T-helper 1 cell (primary cell): Measurements from ENCODE around the gene UPB1.
"Not testable (repeated sequence)": the region's sequence is repeated elsewhere in the genome, so short reads cannot be mapped to it uniquely, and the experiment has no call there.

Experiments
- DNase-seq, 5 donors: peaks; one replicate each; pipeline ENCODE4 v3.0.0-alpha.2; 2012 to 2020

Gene UPB1

DNA sequence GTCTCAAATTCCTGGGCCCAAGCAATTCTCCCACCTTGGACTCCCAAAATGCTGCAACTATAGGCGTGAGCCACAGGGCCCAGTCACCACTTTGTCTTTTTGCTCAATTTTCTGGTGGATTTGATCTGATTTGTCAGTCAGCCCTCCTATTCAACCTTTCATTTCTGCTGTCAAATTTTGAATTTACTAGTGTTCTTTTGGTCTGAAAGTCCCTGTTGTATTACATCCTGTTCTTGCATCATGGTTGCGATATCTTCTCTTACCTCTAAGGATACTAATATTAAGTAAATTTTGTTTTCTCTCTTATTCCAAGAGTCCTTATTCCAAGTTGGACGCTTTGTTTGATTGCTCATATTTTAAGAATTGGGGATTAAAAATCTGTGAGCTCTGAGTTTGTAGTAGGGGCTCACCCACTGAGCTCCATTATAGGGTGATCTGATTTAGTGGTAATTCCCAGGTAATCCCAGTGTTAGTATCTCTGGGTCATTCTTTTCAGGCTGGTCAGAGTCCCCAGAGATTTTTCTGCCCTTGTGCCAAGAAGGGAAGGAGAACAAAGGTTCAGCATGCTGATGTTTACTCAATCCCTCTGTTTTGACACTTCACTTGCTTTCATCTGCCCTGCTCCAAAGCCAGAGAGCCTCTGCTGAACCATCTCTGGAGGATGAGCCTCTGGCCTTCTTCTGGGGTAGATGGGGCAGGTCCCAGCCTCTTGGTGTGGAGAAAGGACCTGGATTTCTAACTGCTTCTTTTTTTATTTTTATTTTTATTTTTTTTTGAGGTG lies 10.0 kb downstream of the UPB1 start:
- DNase-seq, result no peak

DNA sequence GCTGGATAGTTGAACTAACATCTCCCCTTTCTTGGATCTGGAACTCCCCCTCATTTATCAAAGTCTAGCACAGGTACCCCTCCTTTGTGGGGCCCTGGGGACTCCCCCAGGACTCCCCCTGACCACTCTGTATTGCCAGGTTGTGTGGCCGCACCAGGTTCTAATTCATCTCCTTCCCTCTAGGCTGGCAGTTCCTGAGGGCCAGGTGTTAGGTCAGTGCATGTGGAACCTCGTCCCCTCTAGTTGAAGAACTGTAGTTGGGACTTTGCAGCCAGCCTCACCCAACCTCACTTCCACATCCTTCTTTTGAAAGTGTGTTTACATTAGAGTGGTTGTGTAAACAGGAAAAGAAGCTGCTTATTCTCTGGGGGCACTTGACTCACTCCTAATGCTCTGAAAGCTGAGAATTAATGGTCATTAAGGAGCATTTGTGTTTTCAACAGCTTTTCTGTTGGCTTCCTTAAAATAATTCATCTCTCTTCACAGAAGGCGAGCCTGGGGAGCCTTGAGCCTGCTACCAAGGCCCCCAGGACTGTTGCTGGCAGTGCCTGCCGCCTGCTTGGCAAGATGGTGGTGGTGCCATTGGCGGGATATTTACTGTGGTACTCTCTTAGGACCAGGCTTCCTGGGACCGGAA lies 11.8 kb downstream of the UPB1 start:
- DNase-seq, result no peak

DNA sequence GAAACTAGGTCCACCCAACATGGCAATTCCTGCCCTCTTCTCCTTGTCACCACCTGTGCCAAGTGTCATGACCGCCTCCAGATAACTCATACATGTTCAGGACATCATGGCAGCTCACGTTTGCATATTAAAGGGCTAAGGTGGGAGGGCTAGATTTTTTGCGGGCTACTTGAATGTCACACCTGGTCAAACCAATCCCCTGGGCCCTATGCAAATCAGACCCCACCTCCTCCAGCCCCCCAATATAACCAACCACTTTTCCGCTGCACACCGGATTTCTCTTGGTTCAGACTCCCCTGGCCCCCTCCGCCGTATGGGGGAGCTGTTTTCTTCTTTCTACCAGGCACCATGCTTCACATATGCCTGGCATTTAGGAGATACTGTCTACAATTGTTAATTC lies 12.6 kb downstream of the UPB1 start:
- DNase-seq, result no peak

DNA sequence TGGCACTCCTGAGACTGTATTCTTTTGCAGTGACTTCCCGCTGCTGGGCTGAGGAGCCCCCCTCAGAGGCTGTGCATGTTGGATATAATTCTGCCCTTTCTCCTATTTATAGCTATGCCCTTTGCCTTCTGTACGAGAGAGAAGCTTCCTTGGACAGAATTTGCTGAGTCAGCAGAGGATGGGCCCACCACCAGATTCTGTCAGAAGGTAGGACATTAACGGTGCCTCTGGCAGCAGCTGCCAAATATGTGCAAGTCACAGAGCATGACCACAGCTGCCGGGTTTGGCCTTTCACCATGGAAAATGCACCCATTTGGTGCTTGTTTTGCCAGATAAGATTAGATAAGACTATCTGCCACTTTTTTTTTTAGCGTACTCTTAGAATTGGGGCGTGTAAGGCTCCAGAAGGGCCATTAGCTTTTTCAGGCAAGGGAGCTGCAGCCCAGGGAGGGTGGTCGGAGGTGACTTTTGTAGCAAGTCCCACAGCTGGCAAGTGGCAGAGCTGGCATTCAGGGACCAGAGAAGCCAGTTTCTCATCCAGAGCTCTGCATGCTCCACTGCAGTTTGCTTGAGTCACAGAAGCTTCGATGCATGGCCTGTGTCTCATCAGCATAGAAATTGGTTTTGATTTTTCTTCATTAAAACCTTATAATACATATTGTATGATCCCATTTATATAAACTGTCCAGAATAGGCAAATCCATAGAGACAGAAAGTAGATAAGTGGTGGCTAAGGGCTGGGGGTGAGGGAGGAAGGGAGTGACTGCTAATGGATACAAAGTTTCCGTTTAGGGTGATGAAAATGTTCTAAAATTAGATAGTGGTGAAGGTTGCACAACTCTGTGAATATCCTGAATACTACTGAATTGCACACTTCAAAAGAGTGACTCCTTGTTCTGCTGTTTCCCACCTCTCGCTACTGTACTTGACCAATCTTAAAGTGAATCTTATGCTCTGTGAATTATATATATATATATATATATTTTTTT lies 15.8 kb downstream of the UPB1 start:
- DNase-seq, result peak in 1 of 5 donors; percentile 22

DNA sequence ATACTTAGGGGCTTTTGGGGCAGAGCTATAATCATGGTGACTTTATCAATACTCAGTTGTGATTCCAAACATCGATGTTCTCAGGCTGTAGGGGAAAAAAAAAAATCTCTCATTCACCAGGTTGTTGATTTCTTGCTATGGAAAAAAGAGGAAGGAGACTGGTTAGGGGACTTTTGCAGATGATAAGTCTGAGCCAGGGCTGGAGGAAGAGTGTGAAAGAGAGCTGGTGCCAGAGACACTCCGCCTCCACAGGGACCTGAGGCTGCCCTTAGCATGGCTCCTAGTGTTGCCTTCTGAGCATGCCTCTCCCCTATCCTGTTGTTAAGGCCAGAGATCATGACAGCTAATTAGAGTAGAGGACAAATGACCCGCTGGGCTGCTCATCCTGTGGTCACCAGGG lies 16.9 kb downstream of the UPB1 start:
- no peak for DNase-seq

DNA sequence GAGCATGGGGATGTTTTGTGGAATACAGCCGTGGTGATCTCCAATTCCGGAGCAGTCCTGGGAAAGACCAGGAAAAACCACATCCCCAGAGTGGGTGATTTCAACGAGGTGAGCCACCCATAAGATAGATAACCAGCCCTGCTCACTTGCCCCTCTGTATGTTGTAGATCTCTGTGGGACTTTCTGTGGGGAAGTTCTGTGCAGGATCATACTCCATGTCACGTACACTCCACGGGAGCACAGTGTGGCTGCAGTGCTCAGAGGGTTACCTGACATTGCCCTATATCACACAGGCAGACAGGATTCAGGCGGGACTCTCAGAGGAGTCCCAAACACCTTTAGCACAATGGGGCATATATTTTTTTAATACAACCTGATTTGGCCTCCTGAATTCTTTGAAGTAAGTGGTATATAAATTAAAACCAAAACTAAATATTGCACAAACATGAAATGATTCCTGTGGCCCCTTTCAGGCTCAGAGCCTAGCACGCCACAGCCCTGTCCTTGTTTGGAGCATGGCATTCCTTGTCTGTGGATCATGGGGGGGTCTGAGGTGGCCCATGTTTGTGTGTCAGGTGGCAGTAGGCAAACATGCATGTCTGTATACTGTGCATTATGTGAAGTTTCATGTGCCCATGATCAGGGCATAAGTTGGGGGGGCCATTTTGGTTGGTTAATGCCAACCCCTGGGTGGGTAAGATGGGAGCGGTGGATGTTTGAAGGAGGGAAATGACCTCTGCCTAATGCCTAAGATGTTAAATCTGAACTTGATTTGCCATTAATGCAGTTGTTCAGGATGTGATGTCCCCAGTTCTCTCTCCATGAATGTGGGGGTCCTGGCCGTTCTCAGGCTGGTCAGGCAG lies 18.5 kb downstream of the UPB1 start:
- DNase-seq, result no peak

DNA sequence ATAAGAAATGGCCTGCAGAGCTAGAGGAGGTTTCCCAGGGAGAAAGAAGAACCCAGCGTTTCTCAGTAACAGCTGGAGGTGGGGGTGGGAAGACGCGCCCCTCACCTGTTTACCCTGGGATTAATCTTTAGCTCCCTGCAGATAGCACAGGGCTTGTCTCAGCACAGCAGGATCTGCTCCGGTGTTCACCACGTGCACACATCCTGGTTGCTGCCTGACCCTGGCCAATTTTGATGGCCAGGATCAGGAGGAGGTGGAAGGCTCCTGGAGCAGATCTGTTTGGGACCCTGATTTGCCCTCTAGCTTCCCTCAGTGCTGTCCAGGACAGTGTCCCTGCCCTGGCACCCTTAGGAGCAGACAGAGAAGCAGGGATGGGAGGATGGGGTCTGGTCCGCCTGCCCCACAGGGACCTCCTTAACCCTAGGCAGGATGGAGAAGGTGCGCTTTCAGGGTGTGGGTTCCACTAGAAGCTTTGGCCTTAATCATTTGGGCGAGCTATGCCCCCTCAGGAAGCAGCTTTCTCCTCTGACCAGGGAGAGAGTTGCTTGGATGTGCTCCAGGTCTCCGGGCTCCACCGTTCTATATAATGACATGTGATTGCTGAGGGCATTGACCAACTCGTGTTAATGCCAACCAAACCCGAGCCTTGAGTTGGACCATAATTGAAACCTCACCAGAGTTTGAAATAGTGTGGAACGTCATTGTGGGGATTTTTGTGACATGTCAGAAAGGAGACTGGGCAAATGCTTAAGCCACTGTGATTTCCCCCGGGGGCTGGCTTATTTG lies 19.3 kb downstream of the UPB1 start:
- no peak for DNase-seq

DNA sequence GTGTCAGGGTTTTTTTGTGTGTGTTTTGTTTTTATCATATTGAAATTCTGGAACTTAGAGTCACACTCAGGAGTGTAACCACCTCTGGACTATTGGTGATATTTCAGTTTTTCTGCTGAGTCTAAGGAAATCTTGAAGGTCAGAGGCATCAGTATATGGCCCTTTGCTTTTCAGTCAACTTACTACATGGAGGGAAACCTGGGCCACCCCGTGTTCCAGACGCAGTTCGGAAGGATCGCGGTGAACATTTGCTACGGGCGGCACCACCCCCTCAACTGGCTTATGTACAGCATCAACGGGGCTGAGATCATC lies 19.9 kb downstream of the UPB1 start:
- DNase-seq, result no peak

DNA sequence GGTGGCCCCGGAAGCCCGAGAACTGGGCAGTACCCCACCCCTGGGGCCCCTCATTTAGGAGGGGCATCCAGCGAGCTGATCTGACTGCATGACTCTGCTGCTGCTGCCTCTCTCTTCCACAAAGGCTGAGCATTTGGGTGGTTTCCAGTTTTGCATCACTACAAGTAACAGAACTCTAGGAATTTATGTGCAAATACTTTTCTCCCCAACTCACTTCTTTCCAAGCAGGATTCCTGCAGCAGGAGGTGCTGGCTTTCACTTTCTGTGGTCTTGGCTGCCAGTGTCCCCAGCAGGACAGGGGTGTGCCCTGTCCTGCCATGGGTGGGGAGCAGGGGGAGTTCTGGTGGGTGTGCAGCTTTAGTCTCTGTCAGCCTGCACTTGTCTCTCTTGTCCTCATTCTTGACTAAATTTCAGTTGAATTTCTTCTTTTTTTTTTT lies 21.2 kb downstream of the UPB1 start:
- DNase-seq, result no peak

DNA sequence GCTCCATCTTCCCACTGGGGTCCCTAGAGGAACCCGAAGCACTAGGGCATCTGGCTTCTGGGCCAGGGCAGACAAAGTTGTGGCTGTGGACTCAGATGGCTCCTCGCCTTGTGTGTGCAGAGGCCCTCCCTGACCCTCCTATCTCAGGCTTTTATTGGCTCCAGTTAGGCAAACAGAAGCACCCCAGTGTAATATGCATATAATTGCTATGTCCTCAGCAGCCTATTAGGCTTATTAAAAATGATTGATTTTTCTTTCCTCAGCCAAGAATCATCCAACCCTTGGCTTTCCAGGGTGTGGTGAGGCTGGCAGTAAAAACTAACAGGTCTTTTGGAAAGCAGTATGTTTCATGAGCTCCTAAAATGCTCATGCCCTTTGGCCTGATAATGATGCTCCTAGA lies 22.3 kb downstream of the UPB1 start:
- DNase-seq, result no peak

DNA sequence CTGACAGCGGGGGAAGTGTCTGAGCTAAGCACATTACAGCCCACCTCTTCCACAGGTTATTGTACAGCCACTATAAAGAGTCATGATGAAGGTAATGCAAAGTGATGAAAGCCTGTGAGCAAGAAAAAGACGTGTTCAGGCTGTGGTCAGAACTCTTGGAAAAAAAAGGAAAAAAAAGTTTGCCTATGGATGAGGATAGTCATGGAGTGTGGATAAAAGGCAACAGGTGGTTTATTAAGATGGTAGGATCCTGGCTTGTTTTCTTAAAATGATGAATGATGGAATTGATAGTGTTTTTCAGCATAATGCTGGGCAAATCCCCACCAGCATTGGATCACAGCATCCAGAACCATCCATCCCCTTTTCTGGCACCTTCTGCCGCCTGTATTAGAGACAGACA lies 23.1 kb downstream of the UPB1 start:
- no peak for DNase-seq

DNA sequence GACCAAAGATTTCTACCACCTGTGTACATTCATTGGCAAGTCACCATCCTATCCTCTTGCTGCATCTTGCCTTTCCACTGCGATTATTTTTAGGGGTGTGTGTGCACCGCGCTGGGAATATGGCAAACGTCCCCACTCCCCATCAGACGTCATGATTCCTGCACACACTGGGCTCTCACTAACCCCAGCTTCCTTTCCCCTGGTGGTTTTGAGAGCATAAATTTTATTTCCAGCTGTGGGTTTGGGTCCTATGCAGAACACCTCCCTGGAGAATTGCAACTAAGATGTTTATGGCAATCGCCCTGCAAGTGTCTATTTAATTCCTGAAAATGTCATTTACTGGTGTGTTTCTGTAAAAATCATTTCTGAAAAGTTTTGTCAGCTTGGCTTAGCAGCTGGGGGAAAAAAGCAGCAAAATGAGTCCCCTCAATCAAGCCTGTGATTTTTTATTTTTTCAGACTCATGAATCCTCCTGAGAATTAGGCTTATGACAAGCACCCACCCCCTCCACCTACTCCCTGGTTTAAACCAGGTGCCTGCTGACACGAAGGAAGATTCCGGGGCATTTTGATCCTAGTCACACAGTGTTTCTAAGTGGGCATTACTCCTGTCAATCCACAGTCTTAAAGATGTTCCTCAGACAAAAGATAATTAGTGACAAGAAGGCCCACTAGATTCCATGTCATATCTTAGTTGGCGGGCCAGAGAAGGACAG lies 23.8 kb downstream of the UPB1 start:
- DNase-seq, result no peak

DNA sequence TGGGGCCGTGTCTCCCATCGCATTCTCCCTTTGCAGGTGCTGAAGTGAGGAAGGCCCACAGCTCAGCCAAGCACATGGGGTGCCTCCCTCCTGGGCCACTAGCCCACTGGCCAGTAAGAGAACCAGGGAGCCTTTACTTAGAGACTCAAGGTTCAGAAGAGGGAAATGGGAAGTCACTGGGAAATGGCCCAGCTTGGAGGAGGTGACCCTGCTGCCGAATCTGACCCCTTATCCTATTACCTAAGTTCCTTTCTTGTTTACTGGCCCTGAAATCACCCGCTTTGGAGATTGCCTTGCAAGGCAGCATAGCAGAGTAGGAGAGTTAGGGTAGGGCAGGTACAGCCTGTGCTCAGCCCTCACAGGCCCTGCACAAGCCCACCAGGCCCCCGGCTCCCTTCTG lies 24.4 kb downstream of the UPB1 start:
- no peak for DNase-seq

DNA sequence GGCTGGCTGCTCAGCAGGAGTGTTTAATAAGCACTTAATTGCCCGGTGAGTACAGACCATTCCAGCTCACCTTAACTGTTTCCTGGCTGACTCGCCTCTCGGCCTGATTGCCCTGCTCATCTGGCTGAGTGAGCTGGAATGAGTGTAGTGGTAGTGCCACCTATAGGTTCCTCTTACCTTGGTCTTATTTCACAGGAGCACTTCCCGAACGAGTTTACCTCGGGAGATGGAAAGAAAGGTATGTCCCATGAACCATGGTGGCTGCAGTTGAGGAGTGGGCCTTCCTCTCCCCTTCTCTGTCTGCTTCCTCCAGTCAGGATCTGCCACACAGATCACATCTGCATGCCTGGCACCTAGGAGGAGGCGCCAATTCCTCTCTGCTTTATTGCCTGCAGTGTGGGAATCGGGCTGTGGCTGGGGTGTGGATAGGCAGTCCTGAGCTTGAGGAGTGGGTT lies 26.7 kb downstream of the UPB1 start:
- DNase-seq, result peak in 1 of 5 donors; percentile 63

DNA sequence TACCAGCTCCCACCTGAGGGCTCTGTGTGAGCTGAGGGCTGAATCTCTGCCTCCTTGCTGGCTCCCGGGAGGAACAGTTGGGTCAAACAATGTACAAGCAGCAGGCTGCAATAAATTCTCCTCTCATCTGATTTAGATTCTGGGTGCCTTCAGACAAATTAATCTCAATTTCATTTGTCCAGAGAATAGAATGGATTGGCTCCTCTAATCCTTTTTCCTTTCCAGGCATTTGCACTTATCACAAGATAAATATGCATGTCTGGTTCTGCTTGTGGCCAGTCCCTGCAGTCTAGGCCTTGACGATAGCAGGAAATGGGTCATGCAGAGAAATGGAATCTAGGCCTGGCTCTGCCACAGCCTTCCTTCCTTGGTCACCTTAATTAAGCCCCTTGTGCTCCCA lies 28.7 kb downstream of the UPB1 start:
- DNase-seq, result no peak

DNA sequence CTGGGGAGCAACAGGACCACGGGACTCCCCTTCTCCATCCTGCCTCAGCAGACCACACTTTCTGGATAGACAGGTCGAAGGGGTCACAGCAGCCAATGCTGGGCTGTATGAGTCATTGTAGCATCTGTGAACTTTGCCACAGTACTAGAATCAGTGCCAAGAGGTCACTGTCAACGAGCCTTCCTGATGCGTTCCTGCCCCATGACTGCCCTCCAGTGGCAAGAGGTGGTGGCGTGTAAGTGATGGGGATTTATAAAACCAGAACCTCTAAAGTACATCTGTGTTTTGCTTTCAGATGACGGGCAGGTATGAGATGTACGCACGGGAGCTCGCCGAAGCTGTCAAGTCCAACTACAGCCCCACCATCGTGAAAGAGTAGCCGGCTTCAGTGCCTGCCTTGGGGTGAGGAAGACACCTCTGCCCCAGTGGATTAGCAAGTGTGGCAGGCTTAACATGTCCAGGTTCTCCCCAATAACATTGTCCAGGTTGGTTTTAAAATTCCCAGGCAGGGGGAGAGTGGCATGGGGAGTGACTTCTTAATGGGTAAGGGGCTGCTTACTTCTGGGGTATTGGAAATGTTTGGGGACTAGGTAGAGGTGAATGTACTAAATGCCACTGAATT lies 30.4 kb downstream of the UPB1 start:
- peak; percentile 37 to 87 (median 52) for DNase-seq

DNA sequence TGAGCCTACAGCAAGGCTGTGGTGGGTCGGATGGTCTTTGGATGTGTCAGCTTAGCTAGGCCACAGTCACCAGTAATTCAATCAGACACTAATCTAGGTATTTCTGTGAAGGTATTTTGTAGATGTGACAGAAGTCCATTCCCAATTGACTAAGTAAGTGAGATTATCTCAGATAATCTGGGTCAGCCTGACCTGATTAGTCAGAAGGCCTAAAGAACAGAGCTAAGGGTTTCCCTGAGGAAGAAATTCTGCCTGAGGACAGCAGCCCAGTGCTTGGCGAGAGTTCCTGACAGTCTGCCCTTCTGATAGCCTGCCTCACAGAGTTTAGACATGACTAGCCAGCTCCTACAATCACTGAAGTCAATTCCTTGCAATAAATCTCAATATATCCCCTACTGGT lies 31.1 kb downstream of the UPB1 start:
- DNase-seq, result no peak

DNA sequence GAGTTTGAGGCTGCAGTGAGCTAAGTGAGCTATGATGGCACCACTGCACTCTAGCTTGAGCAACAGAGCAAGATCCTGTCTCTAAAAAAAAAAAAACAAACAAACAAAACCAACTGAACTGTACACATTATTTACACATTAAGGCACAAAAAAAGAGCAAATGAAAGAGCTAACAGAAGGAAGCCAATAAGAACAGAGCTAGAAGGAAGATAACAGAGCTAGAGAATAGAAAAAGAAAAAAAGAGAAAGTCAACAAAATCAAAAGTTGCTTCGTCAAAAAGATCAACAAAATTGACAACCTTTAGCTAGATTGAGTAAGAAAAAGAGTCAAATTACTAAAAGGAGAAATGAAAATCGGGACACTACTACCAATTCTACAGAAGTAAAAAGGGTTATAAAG lies 34.8 kb downstream of the UPB1 start:
- no peak for DNase-seq

DNA sequence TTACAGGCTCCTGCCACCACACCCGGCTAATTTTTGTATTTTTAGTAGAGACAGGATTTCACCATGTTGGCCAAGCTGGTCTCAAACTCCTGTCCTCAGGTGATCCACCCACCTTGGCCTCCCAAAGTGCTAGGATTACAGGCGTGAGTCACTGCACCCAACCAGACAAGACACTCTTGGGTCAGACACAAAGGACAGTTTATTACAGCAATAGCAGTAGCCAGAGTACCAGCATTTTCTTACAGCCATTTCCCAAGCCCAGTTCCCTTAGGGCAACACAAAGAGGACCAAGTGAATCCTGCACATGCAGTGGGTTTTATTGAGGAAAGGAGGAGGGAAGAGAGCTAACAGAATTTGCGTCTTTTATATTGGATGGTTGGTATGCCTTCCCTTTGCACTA lies 35.8 kb downstream of the UPB1 start:
- DNase-seq, result not testable (repeated sequence)

DNA sequence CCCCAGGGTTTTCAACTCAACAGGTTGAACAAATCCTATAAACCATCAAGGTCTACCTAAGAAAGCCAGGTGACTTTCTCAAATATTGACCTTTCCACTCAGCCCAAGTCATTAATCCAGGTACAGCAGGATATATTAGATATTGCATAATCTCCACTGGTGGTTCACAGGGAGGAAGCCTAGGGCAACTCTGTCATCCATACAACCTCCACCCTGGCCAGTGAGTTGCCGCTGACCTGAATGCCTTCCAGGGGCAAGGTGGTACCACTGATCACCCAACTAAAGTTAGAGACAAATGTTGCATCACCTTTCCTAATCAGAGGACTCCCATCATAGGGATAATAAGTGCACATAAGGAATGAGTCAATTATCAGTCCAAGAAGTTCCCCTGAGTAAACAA lies 36.9 kb downstream of the UPB1 start:
- DNase-seq, result no peak
